Fibroblast of the conjunctiva (primary cell): ENCODE measurements around the gene PAPSS2.
"Not testable (repeated sequence)": the region's sequence is repeated elsewhere in the genome, so short reads cannot be mapped to it uniquely, and the experiment has no call there.

ENCODE experiments used
- DNase-seq: peaks from one replicate; pipeline ENCODE4 v3.0.0-alpha.2; 2010; ENCODE audit warnings: low read depth

The PAPSS2 gene

GRCh38 chr10:87659571-87660483 lies at the start of gene PAPSS2:
PAPSS2 (plus strand) TSS chr10:87659878; CDS start chr10:87659982, 104 bp downstream.
- no peak for DNase-seq

DNA sequence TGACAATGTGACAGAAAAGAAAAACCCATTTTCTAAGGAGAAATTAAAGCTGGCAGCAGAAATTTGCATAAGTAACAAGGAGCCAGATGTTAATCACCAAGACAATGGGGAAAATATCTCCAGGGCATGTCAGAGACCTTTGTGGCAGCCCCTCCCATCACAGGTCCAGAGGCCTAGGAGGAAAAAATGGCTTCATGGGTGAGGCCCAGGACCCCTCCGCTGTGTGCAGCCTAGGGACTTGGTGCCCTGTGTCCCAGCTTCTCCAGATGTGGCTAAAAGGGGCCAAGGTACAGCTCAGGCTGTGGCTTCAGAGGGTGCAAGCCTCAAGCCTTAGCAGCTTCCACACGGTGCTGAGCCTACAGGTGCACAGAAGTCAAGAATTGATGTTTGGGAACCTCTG lies 48.3 kb upstream of the PAPSS2 start:
- DNase-seq: not testable (repeated sequence)

DNA sequence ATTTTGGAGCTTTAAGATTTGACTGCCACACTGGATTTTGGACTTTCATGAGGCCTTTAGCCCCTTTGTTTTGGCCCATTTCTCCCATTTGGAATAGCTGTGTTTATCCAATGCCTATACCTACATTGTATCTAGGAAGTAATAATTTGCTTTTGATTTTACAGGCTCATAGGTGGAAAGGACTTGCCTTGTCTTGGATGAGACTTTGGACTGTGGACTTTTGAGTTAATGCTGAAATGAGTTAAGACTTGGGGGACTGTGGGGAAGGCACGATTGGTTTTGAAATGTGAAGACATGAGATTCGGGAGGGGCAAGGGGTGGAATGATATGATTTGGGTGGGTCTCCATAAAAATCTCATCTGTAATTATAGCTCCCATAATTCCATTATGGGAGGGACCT lies 47.6 kb upstream of the PAPSS2 start:
- no peak for DNase-seq

DNA sequence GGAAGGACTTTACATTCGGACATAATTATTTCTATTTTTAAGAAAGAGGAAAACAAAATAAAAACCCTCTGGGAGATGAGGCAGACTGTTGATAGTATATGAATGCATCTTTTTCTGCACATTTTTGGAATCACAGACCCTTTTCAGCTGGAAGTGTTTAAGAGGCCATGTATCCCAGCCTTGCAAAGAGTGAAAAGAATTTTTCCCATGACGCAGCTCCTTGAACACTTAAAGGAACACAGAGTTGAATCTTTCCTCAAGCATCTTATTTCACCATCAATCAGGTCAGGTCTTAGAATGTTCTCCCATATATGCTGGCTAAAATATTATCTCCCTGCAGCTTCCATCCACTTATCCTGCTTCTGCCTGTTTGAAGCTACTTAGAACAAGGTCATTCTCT lies 45.9 kb upstream of the PAPSS2 start:
- DNase-seq: no peak

DNA sequence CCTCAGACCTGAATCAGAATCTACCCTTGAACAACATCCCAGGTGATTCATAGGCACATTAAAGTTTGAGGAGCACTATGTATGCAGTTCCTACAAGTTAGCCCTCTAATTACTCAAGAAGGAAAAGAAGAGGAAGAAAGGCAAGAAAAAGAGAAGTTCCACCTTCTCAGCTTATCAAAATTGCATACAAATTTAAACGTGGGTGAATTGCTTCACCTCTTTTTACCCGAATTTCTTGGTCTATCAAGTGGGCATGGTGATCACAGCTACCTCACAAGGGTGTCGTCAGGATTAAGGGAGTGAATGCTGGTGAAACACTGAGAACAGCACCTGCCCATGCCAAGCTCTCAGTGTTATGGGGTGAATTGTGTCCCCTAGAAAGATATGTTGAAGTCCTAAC lies 43.8 kb upstream of the PAPSS2 start:
- DNase-seq: no peak

- DNase-seq: no peak
Measured at GRCh38 chr10:87617503-87617902, 42.2 kb upstream of the PAPSS2 start.

DNA sequence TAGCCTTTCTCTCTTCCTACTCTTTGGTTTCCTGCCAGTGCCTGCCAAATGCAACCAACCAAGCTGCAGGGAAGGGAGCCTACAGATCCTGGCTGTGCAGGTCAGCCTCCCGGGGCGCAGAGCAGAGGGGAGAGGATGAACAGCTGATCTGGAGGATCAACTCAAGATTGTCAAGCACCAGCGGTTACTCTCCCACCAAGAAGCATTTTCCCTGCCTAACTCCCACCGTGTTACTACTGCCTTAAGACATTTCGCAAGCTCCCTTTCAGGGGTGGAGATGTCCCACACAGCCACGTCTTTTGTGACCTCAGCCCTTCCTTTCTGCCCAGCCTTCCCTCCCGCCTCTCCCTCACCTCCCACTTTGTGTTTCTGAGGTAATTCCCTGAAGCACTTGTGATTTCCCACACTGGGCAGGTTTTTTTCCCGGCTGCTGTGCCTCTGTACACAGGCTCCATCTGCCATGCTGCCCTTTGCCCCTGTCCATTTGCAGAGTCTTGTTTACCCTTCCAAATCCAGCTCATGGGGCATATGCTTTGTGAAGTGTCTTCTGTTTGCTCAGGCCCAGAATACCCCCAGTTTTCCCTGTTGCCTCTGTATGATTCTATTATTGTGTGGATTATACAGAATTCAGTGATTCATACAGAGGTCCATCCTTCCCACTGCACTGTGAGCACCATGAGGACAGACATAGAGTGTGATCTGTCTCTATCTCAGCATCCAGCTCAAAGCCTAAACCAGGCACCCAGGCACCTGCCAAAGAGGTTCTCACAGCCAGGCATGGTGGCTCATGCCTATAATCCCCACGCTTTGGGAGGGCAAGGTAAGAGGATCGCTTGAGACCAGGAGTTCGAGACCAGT lies 40.9 kb upstream of the PAPSS2 start:
- no peak for DNase-seq

DNA sequence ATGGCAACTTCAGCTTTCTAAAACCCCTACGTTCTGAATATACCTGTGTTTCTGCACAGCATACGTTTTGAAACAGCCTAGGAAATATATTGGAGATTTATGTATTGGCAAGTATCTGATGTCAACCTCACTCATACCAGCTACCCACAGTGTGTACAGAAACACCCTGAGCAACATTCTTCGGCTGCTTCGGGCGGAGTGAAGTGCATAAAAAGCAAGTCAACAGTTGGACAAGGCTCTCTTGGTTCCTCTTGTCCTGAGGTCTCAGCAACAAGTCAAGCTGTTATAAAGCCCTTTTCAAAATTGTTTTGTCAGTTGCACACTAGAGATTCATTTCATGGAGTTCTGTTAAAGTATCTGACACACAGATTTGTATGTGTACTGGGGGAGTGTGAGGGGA lies 40.0 kb upstream of the PAPSS2 start:
- no peak for DNase-seq

DNA sequence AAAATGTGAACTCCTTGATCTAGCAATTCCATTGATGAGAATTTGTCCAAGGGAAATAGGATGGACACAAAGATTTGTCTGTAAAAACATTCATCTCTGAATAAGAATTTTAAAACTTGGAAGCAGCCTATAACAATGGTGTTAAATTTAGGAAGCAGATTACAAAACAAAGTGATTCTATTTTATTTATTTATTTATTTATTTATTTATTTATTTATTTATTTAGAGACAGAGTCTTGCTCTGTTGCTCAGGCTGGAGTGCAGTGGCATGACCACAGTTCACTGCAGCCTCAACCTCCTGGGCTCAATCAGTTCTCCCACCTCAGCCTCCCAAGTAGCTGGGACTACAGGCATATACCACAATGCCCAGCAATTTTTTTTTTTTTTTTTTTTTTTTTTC lies 38.2 kb upstream of the PAPSS2 start:
- DNase-seq: not testable (repeated sequence)

DNA sequence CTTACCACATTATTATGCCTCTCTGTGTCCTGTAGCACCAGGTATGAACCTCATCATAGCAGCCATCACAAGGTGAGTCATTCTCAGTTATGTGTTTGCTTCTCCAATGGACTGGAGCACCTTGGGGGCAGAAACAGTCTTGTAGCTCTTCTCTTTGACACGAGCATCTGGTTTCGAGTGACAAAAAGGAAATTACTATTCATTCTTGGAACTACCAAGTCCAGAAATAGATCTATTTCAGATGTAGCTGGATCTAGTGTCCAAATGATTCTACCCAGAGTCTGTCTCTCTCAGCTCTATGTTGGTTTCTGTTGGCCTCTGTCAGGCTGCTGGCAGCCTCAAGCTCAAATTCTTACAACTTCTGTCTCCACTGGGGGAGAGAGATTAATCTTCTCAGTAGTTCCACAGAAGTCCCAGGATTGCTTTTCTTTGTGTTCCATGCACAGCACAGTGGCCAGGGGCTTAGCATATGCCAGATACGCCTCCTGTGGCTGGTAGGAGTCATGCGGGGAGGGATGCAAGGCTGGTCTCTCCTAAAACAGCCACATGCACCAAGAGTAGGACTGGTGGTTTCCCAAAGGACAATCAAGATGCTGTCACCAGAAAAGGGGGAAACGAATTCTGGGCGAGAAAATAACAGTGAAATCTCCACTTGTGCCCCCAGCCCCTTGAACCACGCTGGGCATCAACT lies 37.2 kb upstream of the PAPSS2 start:
- DNase-seq: no peak

DNA sequence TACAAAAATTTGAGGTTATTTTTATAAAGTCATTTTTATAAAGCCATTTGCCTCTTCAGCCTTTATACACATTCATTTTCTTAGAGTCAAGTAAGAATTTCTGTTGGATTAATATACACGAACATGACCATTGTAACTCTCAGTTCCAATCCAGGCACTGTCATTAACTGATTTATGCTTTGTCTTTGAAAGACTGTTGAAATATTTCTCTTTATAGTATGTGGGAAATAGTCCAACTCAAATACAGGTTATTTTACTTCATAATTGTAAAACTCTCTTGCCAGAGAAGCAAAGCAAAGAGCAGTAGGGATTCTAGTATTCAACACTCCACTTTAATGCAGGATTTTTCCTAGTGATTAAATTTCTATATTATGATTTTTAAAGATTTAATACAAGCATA lies 36.5 kb upstream of the PAPSS2 start:
- DNase-seq: no peak

- no peak for DNase-seq
Measured at GRCh38 chr10:87625661-87626060, 34.0 kb upstream of the PAPSS2 start.

GRCh38 chr10:87626422-87626892 lies 33.2 kb upstream of the PAPSS2 start:
- DNase-seq: no peak

- no peak for DNase-seq
Measured at GRCh38 chr10:87630171-87630570, 29.5 kb upstream of the PAPSS2 start.

GRCh38 chr10:87632454-87632853 lies 27.2 kb upstream of the PAPSS2 start:
- DNase-seq: no peak

DNA sequence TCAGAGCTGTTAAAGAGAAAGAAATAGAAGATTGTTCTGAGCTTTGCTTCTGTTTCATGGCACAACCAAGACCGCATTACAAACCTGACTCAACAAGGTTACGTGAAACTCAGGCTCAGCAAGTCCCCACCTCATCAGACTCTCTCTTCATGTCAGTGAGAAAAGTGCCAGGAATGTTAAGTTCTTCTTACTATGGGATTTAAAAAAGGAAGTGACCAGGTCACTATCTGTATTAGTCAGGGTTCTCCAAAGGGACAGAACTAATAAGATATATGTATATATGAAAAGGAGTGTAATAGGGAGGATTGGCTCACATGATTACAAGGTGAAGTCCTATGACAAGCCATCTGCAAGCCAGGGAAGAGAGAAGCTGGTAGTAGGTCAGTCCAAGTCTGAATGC lies 25.4 kb upstream of the PAPSS2 start:
- no peak for DNase-seq

DNA sequence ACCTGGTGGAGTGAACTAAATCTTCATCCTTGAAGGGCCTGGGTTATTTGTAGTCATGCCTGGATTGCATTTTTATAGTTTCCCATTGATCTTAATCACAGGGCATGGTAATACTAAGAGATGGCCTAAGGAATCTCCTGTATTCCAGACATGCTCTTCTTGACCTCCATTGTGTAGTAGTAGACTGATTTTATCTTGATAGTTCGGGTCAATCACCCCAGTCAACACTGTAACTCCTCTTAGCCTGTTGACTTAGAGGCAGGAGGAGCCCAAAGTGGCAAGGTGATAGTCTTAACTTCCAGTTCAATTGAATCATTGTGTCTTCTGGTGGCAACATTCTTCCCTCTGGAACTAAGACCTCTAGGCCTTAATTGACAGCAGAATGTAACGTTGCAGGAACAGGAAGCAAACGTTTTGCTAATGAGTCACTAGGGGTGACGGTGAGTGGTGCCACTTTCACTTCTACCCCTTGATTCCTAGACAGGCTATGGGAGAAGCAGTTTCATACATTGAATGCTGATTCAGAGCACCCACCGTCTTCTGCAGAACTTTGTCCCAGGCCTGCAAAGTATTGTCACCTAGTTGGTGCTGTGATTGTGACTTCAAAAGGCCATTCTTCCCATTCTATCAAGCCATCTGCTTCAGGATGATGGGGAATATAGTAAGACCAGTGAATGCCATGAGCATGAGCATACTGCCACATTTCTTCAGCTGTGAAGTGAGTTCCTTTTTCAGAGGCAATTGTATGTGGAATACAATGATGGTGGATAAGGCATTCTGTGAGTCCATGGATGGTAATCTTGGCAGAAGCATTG lies 24.0 kb upstream of the PAPSS2 start:
- peak; percentile 26 for DNase-seq

DNA sequence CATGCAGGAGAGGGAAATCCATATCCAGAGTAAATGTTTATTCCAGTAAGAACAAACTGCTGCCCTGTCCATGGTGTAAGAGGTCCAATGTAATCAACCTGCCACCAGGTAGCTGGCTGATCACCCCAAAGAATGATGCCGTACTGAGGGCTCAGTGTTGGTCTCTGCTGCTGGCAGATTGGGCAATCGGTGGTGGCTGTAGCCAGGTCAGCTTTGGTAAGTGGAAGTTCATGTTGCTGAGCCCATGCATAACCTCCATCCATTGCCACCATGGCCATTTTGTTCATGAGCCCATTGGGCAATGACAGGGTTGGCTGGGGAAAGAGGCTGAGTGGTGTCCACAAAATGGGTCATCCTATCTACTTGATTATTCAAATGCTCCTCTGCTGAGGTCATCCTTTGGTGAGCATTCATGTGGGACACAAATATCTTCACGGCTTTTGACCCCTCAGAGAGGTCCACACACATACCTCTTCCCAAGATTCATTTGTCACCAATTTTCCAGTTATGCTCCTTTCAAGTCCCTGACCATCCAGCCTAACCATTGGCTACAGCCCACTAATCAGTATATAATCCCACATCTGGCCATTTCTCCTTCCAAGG lies 23.3 kb upstream of the PAPSS2 start:
- no peak for DNase-seq

DNA sequence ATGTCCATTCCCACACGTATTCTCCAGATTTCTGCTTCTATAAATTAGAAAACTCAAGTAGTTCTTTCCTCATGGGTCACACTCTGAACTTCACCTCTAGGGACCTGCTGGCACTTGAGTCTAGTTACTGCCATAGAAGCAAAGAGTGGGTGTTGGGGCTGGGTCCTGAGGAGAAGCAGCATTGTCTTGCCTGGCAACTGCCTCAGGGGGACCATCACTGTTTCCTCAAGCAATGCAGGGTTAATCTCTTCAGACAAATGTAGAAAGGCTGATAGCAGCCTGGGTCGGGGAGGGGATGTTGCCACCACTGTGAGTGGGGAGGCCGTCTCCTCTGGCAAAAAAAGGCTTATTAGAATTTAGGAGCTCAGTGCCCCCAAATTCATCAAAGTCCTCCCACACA lies 20.2 kb upstream of the PAPSS2 start:
- DNase-seq: no peak

DNA sequence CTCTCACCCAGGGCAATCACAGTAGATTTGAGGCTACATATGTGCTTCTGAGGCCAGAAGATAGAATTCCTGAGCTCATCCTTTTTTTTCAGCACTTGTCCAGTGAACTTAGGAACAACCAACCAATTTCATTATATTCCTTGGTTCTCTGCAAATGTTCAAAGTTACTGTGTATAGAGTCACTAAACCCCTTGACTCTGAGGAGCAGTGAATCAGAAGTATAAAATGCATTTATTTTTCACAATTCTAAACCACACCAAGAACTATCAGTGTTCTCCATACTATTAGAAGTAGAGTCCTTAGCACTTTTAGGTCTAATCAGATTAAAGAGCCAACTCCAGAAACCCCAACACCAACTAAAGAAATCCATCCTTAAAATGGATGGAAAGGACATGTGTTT lies 19.6 kb upstream of the PAPSS2 start:
- DNase-seq: no peak

DNA sequence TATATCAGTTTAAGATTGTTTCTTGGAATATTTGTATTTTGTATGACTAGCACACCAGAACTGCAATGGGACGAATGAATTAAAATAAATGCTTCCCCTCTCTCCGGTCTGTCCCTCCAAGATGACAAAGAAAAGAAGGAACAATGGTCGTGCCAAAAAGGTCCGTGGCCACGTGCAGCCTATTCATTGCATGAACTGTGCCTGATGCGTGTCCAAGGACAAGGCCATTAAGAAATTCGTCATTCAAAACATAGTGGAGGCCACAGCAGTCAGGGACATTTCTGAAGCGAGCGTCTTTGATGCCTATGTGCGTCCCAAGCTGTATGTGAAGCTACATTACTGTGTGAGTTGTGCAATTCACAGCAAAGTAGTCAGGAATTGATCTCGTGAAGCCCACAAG lies 17.2 kb upstream of the PAPSS2 start:
- DNase-seq: no peak
